GM12873 (cell line): ENCODE data around the gene CCT5.

Experiments used
- TF ChIP-seq, protein P1 (sequence below): IDR thresholded peaks from 2 replicates; pipeline ENCODE4 v1.5.1; 2012; ENCODE audit warnings: low read depth, mild to moderate bottlenecking, moderate library complexity, low read length, control low read depth; ENCODE audit not compliant: insufficient read depth; ENCODE audit errors: missing control alignments

CCT5 gene

DNA sequence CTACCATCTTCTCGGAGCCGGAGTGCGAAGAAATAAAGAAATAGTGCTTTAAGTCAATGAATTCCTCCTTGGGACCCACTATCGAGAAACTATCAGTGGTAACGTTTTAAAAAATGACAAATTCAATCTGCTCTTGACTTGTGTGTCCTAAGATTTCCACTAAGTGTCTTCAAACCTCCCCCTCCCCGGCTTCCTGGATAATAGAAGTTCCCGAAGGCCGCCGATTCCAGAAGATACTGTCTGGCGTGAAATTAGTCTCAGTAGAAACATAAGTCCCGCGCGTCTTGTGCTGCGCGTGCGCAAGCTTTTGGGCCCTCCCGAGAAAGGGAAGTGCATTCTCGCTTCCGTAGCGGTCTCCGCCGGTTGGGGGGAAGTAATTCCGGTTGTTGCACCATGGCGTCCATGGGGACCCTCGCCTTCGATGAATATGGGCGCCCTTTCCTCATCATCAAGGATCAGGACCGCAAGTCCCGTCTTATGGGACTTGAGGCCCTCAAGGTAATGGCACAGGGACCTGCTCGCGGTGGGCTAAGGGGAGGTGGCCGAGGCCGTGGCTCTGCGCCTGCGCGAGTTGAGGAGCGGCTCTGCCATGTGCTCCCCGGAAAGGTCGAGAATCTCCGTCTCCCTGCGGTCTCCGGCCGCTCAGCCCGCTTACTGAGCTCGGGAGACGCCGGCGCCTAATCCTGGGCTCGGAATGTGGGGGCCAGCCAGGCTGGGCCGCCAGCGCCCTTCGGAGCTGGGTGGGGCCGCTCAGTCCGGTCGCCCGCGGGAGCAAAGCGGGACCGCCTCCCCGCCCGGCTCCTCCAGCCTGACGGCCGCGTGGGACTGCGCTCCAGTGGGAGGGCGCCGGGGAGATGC, at the start of gene CCT5:
TSS of gene CCT5 (plus strand) at position 333 of the 858 bp plus-strand sequence. CDS start at position 394, 61 bp downstream.
- TF ChIP-seq, protein P1, sequence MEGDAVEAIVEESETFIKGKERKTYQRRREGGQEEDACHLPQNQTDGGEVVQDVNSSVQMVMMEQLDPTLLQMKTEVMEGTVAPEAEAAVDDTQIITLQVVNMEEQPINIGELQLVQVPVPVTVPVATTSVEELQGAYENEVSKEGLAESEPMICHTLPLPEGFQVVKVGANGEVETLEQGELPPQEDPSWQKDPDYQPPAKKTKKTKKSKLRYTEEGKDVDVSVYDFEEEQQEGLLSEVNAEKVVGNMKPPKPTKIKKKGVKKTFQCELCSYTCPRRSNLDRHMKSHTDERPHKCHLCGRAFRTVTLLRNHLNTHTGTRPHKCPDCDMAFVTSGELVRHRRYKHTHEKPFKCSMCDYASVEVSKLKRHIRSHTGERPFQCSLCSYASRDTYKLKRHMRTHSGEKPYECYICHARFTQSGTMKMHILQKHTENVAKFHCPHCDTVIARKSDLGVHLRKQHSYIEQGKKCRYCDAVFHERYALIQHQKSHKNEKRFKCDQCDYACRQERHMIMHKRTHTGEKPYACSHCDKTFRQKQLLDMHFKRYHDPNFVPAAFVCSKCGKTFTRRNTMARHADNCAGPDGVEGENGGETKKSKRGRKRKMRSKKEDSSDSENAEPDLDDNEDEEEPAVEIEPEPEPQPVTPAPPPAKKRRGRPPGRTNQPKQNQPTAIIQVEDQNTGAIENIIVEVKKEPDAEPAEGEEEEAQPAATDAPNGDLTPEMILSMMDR: no peak

DNA sequence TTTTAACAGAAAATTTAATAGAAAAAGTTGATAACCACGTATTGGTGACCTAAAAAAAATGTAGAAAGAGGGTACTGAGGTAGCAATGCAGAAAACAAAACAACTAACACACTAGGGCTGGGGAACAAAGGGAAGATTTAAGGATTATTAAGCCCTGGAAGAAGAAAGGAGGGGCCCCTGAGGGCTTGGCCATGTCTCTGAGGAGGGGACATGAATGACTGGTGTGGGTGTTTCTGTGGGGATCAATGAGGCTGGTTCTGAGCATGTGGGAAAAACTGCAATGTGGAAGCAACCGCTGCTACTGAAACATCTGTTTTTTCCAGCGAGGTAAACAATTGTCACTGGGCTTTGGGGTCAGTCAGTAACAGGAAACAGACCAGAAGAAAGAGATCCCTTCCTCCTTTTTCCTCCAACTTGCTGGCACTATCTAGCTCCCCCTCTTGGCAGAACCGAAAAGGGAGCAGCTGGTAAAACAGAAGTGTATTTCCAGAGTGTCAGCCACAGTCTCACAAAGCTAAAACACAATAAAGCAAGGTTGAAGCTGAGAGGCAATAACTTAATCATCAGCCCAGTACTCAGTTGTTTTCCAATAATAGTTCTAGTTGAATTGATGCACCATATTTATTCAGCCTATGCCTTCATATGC, 48.7 kb upstream of the CCT5 start:
- TF ChIP-seq, protein P1: peak; percentile 51

DNA sequence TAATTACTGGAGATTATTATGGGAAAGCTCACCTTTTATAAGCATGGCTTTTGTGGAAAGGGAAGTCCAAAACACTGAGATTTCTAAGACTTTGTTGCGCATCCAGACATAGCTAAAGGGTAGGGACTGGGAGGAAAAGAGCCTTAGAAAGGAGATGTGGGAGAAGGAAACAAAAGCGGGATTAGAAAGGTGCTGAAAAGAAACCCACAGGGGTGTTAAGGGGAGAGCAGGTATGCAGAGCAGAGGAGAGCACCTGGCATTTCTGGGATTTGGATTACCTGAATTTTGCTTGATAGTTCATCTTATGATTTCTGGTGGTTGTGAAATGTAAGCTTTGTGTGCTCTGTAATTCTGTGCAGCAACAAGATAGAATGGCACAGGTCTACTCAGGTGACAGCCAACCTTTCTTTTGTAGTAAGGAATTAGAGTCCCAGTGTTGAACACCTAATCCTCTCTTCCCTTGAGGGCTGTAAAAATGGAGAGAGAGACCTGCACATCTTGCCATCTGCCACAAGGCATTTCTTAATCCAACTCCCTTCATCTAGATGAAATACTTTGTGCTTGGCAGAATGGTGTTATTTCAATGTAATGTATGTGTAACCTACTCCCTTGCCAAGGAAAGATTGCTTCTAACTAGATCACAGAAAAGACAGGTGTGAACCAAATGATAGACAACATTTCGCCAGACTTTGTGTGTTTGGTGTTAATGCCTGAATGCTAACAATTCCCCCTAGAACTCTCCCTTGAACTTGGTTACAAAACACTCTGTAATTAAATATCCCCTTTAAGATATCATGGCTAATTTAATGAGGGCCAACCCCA, 47.8 kb upstream of the CCT5 start:
- TF ChIP-seq, protein P1: no peak

DNA sequence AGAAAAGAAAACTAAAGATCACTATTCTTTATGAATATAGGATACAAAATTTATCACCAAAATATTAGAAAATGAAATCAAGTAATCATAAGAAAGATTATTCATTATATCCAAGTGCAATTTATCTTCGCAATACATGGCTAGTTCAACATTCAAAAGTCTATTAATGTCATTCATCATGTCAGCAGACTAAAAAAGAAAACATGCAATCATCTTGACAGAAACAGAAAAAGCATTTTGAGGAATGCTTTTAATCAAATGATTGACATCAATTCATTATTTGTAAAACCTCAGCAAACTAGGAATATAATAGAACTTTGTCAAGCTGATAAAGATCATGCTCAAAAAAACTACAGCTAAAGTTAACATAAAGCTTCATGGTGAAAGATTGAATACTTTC, 41.1 kb upstream of the CCT5 start:
- TF ChIP-seq, protein P1: no peak

DNA sequence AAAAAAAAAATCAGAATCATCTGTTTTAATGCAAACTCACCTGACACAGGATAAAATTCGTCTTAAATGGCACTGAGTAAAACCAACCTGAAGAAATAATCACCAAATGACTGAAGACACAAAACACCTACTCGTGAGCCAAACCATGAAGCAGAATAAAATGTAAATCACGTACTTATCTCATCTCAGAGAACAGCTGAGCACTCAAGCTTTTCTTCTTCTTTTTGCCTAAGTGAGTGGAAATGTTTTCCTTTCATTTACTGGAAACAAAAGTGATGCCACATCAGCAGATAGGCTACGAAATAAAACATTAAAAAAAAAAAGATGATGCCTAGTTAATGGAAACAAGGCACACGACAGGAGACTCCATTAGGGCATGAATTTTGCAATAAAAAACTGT, 36.8 kb upstream of the CCT5 start:
- TF ChIP-seq, protein P1: no peak

DNA sequence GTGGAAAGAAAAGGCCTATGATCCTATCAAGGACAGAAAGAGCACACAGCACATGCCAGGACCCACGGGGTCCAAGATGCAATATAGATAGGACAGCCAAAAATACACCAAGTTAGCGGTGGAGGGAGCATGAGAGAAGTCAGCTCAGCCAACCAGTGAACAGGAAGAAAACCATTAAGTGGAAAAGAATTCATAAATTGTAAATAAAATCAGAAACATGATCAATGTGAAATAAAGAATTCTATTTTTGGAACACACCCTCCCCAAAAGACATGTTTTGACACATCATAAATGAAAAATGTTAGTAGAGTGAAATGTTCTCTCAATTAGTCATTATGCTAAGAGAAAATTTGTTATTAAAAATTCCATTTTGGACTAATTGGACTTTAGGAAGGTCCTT, 36.0 kb upstream of the CCT5 start:
- TF ChIP-seq, protein P1: no peak

DNA sequence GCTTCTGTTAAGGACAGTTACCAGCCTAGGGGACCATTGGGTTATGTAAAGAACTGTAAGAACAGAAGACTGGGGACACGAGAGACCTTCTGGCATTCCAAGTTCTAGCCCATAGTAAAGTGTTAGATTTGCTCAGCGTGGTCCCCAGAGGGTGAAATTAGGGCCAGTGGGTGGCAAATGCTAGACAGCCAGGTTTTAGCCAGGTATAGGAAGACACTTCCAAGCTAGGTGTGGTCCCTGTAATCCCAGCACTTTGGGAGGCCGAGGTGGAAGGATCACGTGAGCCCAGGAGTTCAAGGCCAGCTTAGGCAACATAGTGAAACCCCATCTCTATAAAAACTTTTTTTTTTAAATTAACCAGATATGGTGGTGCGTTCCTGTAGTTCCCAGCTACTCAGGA, 34.7 kb upstream of the CCT5 start:
- TF ChIP-seq, protein P1: no peak
